GM19043 (cell line): ENCODE data around the gene ELF3.
"Not testable (repeated sequence)": the region's sequence is repeated elsewhere in the genome, so short reads cannot be mapped to it uniquely, and the experiment has no call there.

Experiments
- ATAC-seq: cut with Tn5 transposase; IDR thresholded peaks from one replicate; pipeline ENCODE4 v1.9.1; 2021; ENCODE audit warnings: low read depth; ENCODE audit not compliant: unreplicated experiment

Gene ELF3

DNA sequence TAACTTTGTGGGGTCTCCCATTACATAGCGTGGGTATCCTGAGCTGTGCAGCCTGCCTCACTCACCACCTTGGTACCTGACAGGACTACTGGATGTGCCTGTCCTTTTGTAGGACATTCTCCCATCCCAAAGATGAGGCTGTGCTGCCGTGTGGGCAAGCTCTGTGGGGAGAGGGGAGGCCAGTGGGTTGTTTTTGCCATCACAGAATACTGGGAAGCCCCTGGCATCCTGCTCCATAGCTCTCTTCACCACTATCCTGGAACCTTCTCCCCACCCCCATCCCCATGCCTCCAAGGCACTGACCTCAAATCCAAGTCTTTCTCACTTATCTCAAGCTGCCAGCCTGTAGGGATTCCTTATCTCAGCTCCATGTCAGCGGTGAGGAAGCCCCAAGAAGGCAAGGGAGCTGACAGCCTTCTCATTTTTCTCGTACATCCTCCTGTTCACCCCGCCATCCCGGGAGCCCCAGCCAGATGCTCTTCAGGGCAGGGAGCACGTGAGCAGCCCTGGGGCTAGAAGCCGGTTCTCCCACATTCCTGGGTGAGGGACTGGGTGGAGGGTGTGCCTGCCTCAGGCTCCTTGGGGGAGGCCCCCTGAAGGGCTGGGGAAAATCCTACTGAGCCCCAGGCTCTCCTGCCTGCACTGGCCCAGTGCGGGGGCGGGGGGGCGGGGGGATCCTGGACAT is 2.4 kb upstream of the ELF3 start:
- ATAC-seq, result no peak

DNA sequence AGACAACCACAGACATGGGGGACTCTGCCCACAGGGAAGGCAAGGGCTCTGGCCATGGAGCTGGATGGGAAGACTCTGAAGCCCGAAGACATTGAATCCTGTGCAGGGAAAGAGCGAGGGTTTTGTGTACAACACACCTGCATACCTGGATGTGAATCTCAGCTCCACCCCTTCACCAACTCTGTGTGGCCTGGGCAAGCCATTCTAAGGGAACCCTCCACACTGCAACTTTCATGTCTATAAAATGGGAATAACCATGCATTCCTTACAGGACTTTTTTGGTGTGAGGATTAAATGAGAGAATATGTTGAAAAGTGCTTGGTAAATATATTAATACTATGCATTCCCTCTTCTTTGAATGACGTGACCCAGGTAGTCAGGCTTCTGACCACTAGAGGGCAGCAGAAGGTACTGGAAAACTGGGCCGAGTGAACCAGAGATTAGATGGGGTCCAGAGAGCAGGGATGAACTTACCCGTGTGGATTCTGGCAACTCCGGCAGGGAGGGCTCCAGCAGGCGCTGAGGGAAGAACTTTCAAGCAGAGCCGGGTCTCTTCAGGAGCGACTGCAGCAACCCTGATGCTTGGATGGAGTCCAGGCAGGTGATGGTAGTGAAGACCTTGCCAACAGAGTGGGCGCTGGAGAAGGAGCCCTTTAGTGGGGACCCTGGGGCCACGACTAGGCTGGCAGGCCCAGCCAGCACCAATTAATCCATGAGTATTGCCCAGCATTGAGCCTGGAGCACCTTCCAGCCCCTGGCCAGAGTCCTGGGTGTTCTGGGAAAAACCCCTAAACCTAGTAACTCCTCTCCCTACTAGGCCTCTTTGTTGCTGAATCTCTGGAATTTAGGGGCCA is 834 bp upstream of the ELF3 start:
- peak; percentile 44 for ATAC-seq

GRCh38 chr1:202011994-202012393 is 1.6 kb downstream of the ELF3 start:
- no peak for ATAC-seq

GRCh38 chr1:202012544-202013478 is 2.4 kb downstream of the ELF3 start:
- no peak for ATAC-seq

DNA sequence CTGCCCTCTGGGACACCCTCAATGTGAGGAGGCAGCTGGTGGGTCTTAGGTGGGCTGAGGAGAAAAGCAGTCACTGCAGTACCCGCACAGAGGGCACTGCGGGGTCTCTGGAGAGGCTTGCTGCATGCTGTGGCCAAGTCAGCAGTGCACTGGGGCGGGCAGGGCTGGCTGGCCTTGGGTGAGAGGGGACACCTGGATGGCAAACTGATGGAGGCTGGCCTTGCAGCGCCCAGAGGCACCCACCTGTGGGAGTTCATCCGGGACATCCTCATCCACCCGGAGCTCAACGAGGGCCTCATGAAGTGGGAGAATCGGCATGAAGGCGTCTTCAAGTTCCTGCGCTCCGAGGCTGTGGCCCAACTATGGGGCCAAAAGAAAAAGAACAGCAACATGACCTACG is 3.2 kb downstream of the ELF3 start:
- no peak for ATAC-seq

- no peak for ATAC-seq
Observed at GRCh38 chr1:202014060-202014459, 3.7 kb downstream of the ELF3 start.

- ATAC-seq, result no peak
Observed at GRCh38 chr1:202014915-202015661, 4.7 kb downstream of the ELF3 start.

DNA sequence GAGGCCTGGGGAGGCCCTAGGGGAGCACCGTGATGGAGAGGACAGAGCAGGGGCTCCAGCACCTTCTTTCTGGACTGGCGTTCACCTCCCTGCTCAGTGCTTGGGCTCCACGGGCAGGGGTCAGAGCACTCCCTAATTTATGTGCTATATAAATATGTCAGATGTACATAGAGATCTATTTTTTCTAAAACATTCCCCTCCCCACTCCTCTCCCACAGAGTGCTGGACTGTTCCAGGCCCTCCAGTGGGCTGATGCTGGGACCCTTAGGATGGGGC is 5.2 kb downstream of the ELF3 start:
- no peak for ATAC-seq

- ATAC-seq, result no peak
Observed at GRCh38 chr1:202016022-202016810, 5.8 kb downstream of the ELF3 start.

- ATAC-seq, result no peak
Observed at GRCh38 chr1:202016811-202017748, 6.7 kb downstream of the ELF3 start.

DNA sequence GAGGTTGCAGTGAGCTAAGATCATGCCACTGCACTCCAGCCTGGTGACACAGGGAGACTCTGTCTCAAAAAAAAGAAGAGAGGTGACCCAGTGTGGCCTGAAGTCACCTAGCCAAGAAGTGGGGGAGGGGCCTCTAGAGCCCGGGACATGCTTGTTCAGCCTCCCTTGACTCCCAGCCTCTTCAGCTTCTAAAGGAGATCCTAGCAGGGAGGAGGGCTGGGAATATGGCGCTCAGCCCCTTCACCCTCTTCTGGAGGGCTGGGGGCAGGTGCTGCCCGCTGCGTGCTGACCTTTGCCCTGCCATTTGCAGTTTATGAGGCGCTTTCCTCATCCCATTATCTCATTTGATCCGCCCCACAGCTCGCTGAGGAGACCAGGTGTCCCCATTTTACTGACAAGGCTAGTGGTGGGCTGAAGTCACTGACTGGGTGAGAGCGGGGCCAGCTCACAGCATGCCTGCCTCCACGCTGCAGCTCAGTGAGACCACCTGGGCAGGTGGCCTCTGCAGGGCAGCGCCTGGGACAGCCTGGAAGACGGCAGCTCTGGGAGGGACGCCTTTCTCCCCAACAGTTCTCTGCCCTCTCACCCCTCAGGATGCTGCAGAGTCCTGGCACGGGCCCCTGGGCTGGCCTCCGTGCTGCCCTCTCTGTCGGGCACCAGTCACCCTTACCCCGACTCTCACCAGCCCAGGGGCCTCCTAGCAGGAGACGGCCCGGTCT is 7.5 kb downstream of the ELF3 start:
- ATAC-seq, result no peak

DNA sequence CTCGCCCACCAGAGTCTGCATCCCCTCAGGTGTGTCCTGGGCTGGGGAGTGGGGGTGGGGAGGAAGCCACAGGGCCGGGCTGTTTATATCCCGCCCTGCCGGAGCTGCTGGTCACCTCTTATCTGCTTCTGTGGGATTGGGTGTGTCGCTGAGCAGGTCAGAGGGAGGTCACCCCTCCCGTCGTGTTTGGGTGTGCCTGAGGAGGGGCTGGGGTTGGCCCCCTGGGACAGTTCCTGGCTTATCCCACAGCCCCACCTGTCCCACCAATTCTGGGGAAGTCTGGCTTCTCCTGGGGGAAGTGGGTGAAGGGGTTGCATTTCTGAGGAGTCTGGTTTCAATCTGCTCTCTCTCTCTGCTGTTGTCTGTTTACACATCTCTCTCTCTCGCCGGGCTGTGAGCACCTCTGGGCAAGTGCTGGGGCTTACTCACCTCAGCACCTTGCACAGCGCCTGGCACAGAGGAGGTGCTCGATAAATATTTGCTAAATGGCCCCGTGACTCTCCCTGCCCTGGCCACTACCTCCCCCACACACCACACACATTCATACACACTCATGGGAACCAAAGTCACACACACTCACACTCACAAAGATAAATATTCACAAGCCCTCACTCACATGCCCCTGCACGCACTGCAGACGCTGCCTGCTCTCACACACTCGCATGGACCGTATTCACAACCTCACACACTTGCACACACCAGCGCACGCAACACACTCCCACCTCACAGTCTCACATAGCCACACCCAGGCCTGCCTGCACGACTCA is 8.3 kb downstream of the ELF3 start:
- no peak for ATAC-seq

DNA sequence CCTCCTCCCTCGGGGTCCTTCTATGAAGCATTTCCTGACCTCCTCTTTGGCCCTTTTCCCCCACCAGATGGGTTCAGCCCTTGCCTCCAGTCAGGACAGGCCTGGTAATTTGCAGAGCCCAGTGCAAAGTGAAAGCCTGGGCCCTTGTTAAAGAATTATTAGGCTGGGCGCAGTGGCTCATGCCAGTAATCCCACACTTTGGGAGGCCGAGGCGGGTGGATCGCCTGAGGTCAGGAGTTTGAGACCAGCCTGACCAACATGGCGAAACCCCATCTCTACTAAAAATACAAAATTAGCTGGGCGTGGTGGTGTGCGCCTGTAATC is 8.8 kb downstream of the ELF3 start:
- ATAC-seq, result not testable (repeated sequence)

GRCh38 chr1:202023001-202023433 is 12.6 kb downstream of the ELF3 start:
- ATAC-seq, result no peak

- no peak for ATAC-seq
Observed at GRCh38 chr1:202029171-202029665, 18.8 kb downstream of the ELF3 start.

DNA sequence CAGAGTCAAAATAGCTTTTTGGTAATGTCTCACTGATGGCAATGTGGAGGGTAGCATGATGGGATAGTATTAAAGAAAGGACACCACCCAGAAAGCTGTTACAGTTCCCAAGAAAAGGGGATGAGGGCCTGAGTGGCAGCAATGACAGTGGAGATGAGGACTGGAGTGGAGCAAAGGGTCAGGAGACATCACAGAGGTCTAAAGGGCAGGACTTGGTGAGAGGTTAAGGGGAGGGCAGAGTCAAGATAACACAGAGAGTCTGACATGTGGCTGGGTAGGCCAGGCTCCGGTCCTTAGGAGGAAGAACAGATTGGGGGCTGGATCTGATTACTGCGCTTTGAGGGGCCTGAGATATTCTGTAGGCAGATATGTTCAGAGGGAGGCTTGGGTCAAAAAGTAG is 19.3 kb downstream of the ELF3 start:
- ATAC-seq, result no peak

DNA sequence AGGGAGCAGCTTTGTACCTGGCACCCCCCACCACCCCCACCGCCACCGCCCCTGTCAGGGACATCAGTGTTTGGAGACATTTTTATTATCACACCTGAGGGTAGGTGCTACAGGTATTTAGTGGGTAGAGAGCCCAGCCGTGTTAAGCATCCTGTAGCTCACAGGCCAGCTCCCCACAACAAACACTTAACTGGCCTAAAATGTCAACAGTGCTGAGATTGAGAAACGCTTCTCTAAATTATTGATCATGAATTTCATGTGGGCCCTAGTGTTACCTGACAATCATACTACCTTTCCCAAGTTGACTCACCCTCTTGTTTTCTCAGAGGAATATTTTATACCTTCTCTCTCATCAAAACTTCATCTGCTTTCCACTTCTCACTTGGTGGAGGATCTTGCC is 21.4 kb downstream of the ELF3 start:
- no peak for ATAC-seq
